MM.1S (cell line): ENCODE results near the gene PSMB5.

Experiments used
- EZH2 ChIP-seq: fragments of 300-600 bp; sonication (generic); optimal IDR thresholded peaks from 2 replicates; pipeline ENCODE3; 2017; ENCODE audit warnings: low read depth, mild to moderate bottlenecking, antibody characterized with exemption, low read length, mixed read lengths
- EZH2phosphoT487 ChIP-seq: fragments of 300-600 bp; sonication (generic); IDR thresholded peaks from 2 replicates; pipeline ENCODE4 v1.6.1; 2018; ENCODE audit warnings: antibody characterized with exemption, low read length
- TF ChIP-seq, protein P1 (sequence below): fragments of 300-600 bp; sonication (generic); IDR thresholded peaks from 2 replicates; pipeline ENCODE4 v1.5.1; 2016; ENCODE audit warnings: antibody characterized with exemption, low read length, mixed read lengths

DNA sequence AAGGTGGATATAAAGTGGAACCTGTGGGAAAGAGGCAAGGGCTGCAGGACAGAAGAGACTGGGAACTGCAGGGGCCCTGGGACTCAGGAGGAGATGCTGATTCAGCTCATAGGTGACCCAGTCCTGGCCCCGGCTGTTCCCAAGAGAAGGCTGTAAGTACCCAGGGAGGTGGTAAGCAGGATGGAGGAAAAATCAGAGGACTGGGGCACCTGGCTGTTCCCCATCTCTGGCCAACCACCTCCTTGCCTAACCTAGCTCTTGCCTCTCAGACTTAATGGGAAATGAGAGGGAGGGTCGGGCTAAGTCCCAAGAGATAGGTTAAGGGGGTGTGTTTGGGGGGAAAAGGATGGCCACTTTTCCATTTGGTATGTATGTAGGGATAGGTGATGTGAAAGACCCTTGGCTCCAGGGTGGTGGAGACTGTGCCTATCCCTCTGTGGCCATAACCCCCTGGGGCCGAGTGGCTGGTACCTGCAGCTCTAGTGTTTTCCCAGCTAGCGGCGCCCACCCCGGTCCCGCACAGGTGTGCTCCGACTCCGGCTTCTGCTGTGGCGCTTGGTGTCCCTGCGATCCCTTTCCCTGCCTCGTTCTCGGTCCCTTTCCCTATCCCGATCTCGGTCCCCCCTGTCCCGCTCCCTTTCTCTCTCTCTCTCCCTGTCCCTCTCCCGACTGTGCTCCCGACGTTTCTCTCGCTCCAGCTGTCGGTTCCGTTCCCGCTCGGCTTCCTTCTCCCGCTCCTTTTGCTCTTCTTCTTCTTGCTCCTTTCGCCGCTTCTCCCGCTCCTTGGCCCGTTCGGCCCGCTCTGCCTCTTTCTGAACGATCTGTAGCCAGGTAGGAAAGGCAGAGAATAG is 24.2 kb upstream of the PSMB5 start:
- TF ChIP-seq EZH2phosphoT487, result no peak
- no peak for TF ChIP-seq EZH2
- TF ChIP-seq, protein P1, sequence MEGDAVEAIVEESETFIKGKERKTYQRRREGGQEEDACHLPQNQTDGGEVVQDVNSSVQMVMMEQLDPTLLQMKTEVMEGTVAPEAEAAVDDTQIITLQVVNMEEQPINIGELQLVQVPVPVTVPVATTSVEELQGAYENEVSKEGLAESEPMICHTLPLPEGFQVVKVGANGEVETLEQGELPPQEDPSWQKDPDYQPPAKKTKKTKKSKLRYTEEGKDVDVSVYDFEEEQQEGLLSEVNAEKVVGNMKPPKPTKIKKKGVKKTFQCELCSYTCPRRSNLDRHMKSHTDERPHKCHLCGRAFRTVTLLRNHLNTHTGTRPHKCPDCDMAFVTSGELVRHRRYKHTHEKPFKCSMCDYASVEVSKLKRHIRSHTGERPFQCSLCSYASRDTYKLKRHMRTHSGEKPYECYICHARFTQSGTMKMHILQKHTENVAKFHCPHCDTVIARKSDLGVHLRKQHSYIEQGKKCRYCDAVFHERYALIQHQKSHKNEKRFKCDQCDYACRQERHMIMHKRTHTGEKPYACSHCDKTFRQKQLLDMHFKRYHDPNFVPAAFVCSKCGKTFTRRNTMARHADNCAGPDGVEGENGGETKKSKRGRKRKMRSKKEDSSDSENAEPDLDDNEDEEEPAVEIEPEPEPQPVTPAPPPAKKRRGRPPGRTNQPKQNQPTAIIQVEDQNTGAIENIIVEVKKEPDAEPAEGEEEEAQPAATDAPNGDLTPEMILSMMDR, result no peak
